ENCODE data around the gene CHTF18.

CHTF18 gene

DNA sequence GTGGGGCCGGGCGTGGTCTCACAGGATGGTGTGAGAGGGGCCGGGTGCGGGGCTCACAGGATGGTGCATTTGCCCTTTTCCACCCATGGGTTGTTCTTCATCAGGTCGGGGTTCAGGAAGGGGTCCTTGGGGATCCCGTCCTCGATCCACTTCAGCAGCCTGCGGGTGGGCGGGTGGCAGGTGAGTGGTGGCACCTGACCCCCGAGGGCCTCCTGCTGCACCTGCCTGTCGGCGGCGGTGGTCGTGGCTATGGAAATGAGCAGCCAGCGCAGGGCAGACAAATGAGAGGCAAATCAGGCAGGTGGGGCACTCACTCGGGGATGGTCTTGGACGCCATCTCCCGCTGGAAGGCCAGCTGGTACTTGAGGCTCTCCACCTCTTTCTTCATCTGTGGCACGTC lies 10.2 kb downstream of the CHTF18 start:
- DNase-seq (ENCODE audit: low read depth): no peak
- no peak for TF ChIP-seq CTCF (IDR thresholded peaks at IDR 0.05; ENCODE audit: insufficient read depth, low read depth, low read length, missing control alignments)
- no peak overlapping the region for H3K4me3 ChIP-seq (ENCODE audit: low read length)

DNA sequence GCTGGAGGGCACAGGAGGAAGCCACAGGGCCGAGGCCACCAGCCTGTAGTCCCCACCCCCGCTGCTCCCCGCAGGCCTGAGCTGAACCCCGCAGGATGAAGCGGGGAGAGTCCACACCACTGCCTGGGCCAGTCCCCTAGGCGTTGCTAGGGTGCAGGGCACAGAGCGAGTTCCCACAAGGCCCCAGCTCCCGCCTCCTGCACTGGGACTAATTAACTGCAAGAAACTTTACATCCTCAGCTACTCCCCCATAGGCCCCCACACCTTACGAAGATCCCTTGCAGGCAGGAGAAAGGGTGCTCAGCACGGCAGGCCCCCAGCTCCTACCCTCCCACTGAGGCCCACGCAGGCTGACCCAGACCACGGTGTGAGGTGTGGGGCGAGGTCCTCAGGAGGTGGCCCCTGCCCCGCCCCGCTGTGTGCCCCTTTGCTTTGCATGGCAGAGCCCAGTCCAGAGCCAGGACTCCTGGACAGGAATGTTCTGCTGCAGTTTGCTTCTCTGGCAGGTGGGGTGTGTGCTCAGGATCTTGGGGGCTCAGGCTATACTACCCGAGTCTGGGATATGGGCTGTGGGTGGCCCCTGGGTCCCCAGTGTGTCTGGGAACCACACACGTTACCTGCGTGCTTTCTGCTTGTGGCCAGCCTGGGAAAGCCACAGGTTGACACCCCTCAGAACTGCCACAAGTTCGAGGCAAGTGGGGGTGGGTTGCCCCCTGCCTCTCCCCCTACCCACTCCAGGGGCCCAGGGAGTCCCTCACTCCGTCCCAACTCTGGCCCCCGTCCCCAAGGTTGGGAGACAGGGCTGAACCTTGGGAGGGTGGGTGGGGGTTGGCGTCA lies 10.9 kb downstream of the CHTF18 start:
- no peak for TF ChIP-seq CTCF (IDR thresholded peaks at IDR 0.05; ENCODE audit: insufficient read depth, low read depth, low read length, missing control alignments)

DNA sequence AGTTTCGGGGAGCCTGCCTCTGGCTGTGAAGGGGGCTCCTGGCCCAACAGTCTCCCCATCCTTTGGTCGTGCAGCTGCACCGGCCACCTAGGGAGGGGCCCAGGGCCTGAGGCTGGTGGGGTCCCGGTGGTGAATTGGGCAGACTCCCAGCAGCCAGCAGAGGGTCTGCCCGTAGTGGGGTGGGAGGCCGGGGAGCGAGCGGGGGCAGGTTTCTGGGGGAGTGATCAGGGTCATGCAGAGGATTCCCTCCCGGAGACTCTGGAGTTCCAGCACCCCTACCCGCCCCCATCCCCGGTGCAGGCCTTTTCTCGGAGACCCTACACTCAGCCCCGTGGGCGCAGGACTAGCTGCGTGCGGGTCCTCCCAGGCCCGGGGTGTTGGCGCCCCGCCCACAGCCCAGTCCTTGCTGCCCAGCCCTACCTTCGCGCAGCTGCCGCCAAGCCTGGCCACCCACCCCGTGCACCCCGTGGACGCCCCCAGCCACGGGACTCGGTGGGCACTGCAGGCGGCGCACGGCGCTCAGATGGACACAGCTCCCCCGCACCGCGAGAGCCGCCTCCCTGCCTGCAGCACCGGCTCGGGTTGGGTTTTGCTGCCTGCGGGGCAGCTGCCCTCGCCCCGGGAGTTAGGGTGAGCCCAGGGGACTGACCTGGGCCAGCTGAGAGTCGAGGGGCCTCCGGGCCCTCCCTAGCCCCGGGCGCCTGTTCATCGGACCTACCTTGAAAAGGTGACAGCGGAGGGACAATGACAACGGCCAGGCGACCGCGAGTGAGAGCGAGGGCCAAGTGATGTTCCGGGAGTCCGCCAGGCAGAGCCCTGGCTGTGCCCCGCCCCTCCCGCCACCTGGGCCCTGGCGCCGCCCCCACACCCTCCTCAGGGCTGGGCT lies 11.8 kb downstream of the CHTF18 start, which contains the start of gene GNG13:
TSS of gene GNG13 (minus strand) at position 787 of the 886 bp plus-strand sequence. CDS start 1,657 bp downstream, outside the sequence.
- no peak for TF ChIP-seq CTCF (IDR thresholded peaks at IDR 0.05; ENCODE audit: insufficient read depth, low read depth, low read length, missing control alignments)
- H3K4me3 ChIP-seq (ENCODE audit: low read length): no peak within 1 kb of the TSS
- DNase-seq (ENCODE audit: low read depth): no peak

More for the DNA sequence above, 10.9 kb downstream of the CHTF18 start:
- no peak overlapping the region for H3K4me3 ChIP-seq (ENCODE audit: low read length)
- no peak for DNase-seq (ENCODE audit: low read depth)

DNA sequence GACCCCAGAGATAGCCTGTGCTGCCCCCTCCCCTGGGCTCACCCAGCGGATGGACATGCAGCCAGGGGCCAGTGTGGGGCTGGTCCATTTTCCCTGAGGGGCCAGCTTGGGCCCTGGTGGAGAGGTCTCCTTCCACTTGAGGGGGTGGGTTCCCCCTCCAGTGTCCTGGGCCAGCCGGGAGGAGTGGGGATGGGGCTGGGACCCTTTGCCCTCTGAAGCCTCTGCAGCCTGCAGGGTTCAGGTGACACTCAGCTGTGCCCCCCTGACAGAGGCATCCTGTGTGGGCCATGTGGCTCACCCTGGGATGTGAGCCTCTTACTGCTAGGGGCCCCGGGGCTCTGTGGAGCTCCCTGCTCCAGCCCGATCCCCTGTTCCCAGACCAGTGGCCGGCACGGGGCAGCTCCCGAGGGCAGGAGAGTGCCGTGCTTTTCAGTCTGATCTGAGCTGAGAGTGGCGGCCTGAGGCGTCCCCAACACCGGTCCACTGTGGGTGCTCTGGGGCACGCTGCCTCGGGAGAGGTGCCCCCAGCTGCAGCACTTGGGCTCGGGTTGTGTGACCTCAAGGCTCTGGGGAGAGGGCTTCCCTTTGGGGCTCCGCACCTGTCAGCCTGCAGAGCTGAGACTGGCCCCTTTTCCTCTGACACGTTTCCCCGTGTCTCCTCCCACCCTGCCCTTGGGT lies 12.6 kb downstream of the CHTF18 start:
- TF ChIP-seq CTCF (IDR thresholded peaks at IDR 0.05; ENCODE audit: insufficient read depth, low read depth, low read length, missing control alignments): no peak
- no peak for DNase-seq (ENCODE audit: low read depth)
- no peak overlapping the region for H3K4me3 ChIP-seq (ENCODE audit: low read length)

DNA sequence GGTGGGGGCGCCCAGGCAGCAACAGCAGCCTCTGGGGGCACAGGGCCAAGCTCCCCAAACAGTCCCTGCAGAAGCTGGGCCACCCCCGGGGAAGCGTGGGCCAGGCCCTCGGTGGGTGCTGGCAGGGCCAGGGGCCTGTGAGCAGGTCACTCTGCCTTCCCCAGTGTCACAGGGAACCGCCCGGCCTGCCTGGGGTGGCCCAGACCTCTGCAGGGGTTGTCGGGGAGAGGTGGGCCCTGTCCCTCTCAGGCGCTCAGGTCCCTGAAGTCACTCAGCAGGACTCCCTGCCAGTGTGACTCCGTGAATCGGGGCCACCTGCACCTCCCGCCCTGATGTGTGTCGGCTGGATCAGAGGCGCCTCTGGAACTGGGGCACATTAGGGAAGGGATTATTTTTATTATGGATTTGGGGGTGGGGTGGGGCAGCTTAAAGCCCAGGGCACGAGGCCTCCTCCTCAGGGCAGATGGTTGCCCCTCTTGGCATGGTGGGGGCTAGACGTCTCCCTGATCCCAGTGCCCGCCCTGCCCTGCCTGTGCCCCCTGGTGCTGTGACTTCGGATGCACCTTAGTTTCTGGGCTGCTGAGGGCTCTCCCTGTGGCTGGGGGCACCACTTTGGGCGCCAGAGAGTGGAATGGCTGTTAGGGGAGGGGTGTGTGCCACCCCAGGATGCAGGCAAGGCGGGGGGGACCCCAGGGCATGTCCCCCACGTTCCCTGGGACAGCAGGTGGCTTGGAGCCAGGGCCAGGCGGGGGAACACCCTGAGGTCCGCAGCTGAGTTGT lies 13.4 kb downstream of the CHTF18 start:
- no peak for DNase-seq (ENCODE audit: low read depth)
- no peak for TF ChIP-seq CTCF (IDR thresholded peaks at IDR 0.05; ENCODE audit: insufficient read depth, low read depth, low read length, missing control alignments)
- no peak overlapping the region for H3K4me3 ChIP-seq (ENCODE audit: low read length)

GRCh38 chr16:802461-802860 lies 14.0 kb downstream of the CHTF18 start:
- no peak overlapping the region for H3K4me3 ChIP-seq (ENCODE audit: low read length)
- no peak for TF ChIP-seq CTCF (IDR thresholded peaks at IDR 0.05; ENCODE audit: insufficient read depth, low read depth, low read length, missing control alignments)

More at GRCh38 chr16:802461-802860, 14.0 kb downstream of the CHTF18 start:
- no peak for DNase-seq (ENCODE audit: low read depth)
